Fibroblast of lung (primary cell): ENCODE measurements around the gene EPC2. TPM values are rescaled to one million over a fixed set of nuclear protein-coding genes. Genes with fewer than 3 reads are reported as not detected.

Experiments
- DNase-seq, 2 donors: peaks; one replicate each; pipeline versions ENCODE4 v3.0.0 to v3.0.0-alpha.2; 2010; ENCODE audit warnings: low read depth in 2 of 2
- H2AFZ ChIP-seq: 2 replicates; pipeline ENCODE4 v1.5.1; 2012; ENCODE audit warnings: low read length, control low read depth, inconsistent platforms
- H3K27ac ChIP-seq: 2 replicates; pipeline ENCODE4 v1.5.1; 2011; ENCODE audit warnings: low read length, control low read depth; ENCODE audit not compliant: insufficient read depth
- H3K27me3 ChIP-seq: 2 replicates; pipeline ENCODE4 v1.5.1; 2011; ENCODE audit warnings: mild to moderate bottlenecking, low read length; ENCODE audit not compliant: control insufficient read depth, insufficient read depth
- H3K36me3 ChIP-seq: 2 replicates; pipeline ENCODE4 v1.5.1; 2011; ENCODE audit warnings: low read length; ENCODE audit not compliant: control insufficient read depth, insufficient read depth
- H3K4me1 ChIP-seq: 2 replicates; pipeline ENCODE4 v1.5.1; 2011; ENCODE audit warnings: low read length; ENCODE audit not compliant: control insufficient read depth, insufficient read depth; ENCODE audit errors: extremely low read depth
- H3K4me2 ChIP-seq: 2 replicates; pipeline ENCODE4 v1.5.1; 2011; ENCODE audit warnings: low read length, control low read depth; ENCODE audit not compliant: insufficient read depth; ENCODE audit errors: extremely low read depth
- H3K4me3 ChIP-seq, 4 experiments: fragments of 200-600 bp in 1 of 4; sonication (generic) in 1 of 4; replicated peaks in 1 of 4; 2 replicates each; pipeline ENCODE4 v1.5.1; 2011 to 2016; ENCODE audit warnings: low read length in 4 of 4, low read depth in 3 of 4, mild to moderate bottlenecking in 3 of 4, control low read depth in 2 of 4, inconsistent platforms in 1 of 4, mixed read lengths in 1 of 4; ENCODE audit not compliant: insufficient read depth in 1 of 4; ENCODE audit errors: control extremely low read depth in 1 of 4
- H3K79me2 ChIP-seq: 2 replicates; pipeline ENCODE4 v1.5.1; 2012; ENCODE audit warnings: mild to moderate bottlenecking, low read length, inconsistent platforms; ENCODE audit not compliant: control insufficient read depth, insufficient read depth
- H3K9ac ChIP-seq: 2 replicates; pipeline ENCODE4 v1.5.1; 2011; ENCODE audit warnings: mild to moderate bottlenecking, low read length, control low read depth; ENCODE audit not compliant: insufficient read depth
- H3K9me3 ChIP-seq: 2 replicates; pipeline ENCODE4 v1.5.1; 2012; ENCODE audit warnings: low read depth, low read length; ENCODE audit not compliant: control insufficient read depth, insufficient read depth
- H4K20me1 ChIP-seq: 2 replicates; pipeline ENCODE4 v1.5.1; 2011; ENCODE audit warnings: low read length; ENCODE audit not compliant: control insufficient read depth, insufficient read depth; ENCODE audit errors: extremely low read depth
- EZH2 ChIP-seq: IDR thresholded peaks from 2 replicates; pipeline ENCODE4 v1.5.1; 2012; ENCODE audit warnings: low read length, control low read depth, mild to moderate bottlenecking; ENCODE audit errors: missing control alignments
- polyA plus RNA-seq, 2 donors: library from polyadenylated mRNA; depleted of rRNA in 1 of 2; stranded (reverse) in 1 of 2; unstranded in 1 of 2; fragments of >200 nt; gene quantifications; 2 replicates each; pipeline ENCODE4 v1.2.1, GENCODE V29; 2011 to 2012; ENCODE audit warnings: missing spikeins in 1 of 2
- total RNA-seq: library from RNA; depleted of rRNA; stranded (reverse); fragments of >200 nt; gene quantifications from 2 replicates; pipeline ENCODE4 v1.2.1, GENCODE V29; 2014
- TF ChIP-seq, protein P1 (sequence below), 2 donors: IDR thresholded peaks in 1 of 2; conservative IDR thresholded peaks in 1 of 2; 1 replicate in 1 of 2; 2 replicates in 1 of 2; pipeline ENCODE4 v1.5.1; 2011 to 2012; ENCODE audit warnings: low read length in 2 of 2, control low read depth in 1 of 2, inconsistent platforms in 1 of 2, low read depth in 1 of 2, mild to moderate bottlenecking in 1 of 2

EPC2 gene
- total and polyA plus RNA-seq, 2 donors (not counting 1 experiment from before 2014, with no cell fraction given): 19.6 to 22.8 TPM

DNA sequence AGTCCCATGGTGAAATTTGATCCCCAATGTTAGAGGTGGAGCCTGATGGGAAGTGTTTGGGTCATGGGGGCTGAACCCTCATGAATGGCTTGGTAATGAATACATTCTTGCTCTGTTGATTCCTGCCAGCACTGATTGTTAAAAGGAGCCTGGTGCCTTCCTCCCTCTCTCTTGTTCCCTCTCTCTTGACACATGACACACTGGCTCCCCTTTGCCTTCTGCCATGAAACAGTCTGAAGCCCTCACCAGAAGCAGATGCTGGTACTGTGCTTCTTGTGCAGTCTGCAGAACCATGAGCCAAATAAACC is 30.6 kb upstream of the EPC2 start:
- Histone ChIP-seq H3K4me2 (no peak overlapping the region), H3K4me1 (no peaks in the 10 kb centered on the region), H4K20me1 (no peaks in the 10 kb centered on the region), H3K27ac (no peak overlapping the region), H3K9me3 (no peaks in the 10 kb centered on the region), H3K9ac (no peak overlapping the region), H3K27me3 (peaks cover 2% of the 10 kb centered on the region), H2AFZ (no peak overlapping the region), H3K79me2 (no peaks in the 10 kb centered on the region), H3K36me3 (no peaks in the 10 kb centered on the region), H3K4me3 (no peak overlapping the region)
- DNase-seq: peak in 1 of 2 donors; percentile 27
- TF ChIP-seq, protein P1, sequence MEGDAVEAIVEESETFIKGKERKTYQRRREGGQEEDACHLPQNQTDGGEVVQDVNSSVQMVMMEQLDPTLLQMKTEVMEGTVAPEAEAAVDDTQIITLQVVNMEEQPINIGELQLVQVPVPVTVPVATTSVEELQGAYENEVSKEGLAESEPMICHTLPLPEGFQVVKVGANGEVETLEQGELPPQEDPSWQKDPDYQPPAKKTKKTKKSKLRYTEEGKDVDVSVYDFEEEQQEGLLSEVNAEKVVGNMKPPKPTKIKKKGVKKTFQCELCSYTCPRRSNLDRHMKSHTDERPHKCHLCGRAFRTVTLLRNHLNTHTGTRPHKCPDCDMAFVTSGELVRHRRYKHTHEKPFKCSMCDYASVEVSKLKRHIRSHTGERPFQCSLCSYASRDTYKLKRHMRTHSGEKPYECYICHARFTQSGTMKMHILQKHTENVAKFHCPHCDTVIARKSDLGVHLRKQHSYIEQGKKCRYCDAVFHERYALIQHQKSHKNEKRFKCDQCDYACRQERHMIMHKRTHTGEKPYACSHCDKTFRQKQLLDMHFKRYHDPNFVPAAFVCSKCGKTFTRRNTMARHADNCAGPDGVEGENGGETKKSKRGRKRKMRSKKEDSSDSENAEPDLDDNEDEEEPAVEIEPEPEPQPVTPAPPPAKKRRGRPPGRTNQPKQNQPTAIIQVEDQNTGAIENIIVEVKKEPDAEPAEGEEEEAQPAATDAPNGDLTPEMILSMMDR (conservative IDR thresholded peaks at IDR 0.05 in 1 of 2, IDR thresholded peaks at IDR 0.05 in 1 of 2; ENCODE audit: low read depth in 1 of 2, low read length in 2 of 2): no peak
- no peak for TF ChIP-seq EZH2

DNA sequence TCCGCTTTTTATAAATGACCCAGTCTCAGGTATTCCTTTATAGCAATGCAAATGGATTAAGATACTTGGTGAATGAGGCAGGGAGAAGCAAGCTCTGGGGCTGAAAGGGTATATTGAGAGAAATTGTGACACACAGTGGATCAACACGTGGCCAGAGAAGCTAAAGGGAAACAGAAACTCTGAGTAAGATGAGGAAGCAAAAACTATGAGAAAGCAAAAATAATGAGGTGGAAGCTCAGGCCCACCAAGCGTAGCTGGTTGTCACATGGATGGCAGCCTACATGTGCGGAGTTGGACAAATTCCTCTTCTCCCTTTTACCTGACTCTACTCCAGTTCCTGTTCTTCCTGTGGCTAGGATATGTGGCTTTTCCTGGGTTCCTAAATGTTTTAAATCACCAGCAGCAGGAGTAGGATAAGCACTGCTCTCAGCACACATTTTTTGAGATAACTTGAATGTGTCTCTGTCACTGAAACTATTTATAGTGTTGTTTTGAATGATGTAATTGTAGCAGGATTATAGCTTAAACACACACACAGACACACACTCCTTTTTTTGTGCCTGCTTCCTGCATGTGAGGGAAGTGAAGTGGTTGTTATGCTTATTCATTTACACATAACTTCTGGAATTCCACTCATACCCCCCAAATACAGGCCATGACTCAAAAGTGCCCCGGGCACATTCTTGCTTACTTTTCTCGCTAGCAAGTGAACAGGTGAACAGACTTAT is 30.1 kb upstream of the EPC2 start:
- Histone ChIP-seq H3K36me3 (no peaks in the 10 kb centered on the region), H3K79me2 (no peaks in the 10 kb centered on the region), H3K4me1 (no peaks in the 10 kb centered on the region), H3K4me2 (no peak overlapping the region), H4K20me1 (no peaks in the 10 kb centered on the region), H3K9me3 (no peaks in the 10 kb centered on the region), H3K4me3 (no peak overlapping the region), H2AFZ (no peak overlapping the region), H3K27me3 (peaks cover 4% of the 10 kb centered on the region), H3K27ac (no peak overlapping the region), H3K9ac (no peak overlapping the region)
- no peak for TF ChIP-seq EZH2
- TF ChIP-seq, protein P1 (conservative IDR thresholded peaks at IDR 0.05 in 1 of 2, IDR thresholded peaks at IDR 0.05 in 1 of 2; ENCODE audit: low read depth in 1 of 2, low read length in 2 of 2): no peak
- peak; percentile 10 to 71 for DNase-seq

DNA sequence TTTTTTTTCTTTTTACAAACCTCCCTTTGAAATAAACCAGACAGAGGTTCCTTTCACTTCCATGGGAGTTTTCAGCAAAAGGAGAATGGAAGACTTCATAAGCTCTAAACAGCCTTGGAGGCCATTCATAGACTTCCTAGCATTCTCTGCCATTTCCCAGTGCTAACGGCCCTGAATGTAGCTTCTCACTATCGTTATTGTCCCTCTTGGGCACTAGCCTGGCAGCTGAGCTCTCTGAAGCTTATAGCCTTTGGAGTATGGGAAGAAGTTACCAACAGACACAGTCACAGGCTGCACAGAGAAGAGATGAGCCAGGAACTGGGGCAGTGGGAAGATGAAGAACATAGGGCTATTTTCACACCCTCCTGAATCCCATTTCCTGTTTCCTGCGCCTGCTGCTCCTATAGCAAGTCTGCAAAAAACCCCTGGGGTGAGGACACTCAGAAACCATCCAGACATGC is 29.1 kb upstream of the EPC2 start:
- no peaks in the 10 kb centered on the region for H3K9me3 ChIP-seq
- peaks cover 4% of the 10 kb centered on the region for H3K27me3 ChIP-seq
- H3K4me3 ChIP-seq: no peak overlapping the region
- H3K79me2 ChIP-seq: no peaks in the 10 kb centered on the region
- TF ChIP-seq, protein P1 (conservative IDR thresholded peaks at IDR 0.05 in 1 of 2, IDR thresholded peaks at IDR 0.05 in 1 of 2; ENCODE audit: low read depth in 1 of 2, low read length in 2 of 2): no peak
- TF ChIP-seq EZH2: no peak
- H3K9ac ChIP-seq: no peak overlapping the region
- no peak overlapping the region for H3K27ac ChIP-seq
- H3K4me2 ChIP-seq: no peak overlapping the region
- no peak overlapping the region for H2AFZ ChIP-seq
- no peak for DNase-seq
- H3K4me1 ChIP-seq: no peaks in the 10 kb centered on the region
- H4K20me1 ChIP-seq: no peaks in the 10 kb centered on the region
- no peaks in the 10 kb centered on the region for H3K36me3 ChIP-seq
